ENCODE measurements around the gene WNT5B. TPM values are rescaled to one million over a fixed set of nuclear protein-coding genes. Genes with fewer than 3 reads are reported as not detected.

Gene WNT5B
- total and polyA plus RNA-seq, 2 donors (not counting 3 experiments of a cell fraction or from before 2014, with no cell fraction given), result not detected

DNA sequence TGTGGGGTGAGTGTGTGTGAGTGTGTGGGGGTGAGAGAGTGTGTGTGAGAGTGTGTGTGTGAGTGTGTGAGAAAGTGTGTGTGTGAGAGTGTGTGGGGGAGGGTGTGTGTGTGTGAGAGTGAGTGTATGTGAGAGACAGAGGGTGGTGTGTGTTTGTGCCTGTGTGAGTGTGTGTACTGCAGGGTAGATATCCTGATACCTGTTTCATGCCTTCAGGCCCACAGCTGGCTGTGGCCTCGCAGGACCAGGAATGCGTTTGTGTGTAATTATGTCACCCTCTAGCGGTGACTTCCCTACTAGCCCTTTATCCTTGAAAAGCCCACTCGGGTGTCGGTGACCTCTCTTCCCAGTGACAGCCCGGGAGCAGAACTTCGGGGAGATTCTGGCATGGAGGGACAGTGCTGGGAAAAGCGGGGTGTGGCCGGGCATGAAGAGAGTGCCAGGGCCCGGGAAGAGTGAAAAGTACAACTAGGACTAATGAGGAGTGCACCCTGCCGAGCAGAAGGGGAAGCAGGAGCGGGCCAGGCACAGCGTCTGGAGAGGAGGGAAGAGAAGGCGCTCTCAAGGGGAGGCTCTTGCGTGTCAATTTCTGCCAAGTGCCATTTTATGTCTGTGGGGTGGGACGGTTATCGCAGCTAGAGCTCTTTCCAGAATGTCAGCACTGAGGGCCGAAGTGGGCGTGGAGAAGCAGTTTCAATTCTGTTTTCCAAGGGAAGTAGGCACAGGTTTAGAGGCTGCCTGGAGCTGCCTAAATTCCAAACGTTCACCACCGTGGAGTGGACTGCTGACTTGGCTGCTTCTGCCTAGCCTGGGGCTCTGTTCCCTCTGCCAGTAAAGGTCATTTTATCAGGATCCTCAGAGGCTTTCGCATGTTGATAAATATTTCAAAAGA lies 23.7 kb upstream of the WNT5B start:
- peak; percentile 81 for DNase-seq (ENCODE audit: low read depth, low spot score)
- intact Hi-C loops (cut with micrococcal nuclease), result loop anchor here (1.0 kb wide), 1 partner anchor 11 kb away; the partner anchor contains the start of gene FBXL14

More for the DNA sequence above, 23.7 kb upstream of the WNT5B start:
- H3K79me2 ChIP-seq (ENCODE audit: control insufficient read depth, insufficient read depth, low read length), result no peaks in the 10 kb centered on the region
- ChIA-PET CTCF (interaction anchor here (0.7 to 2.2 kb wide), 16 partner anchors 10 to 1163 kb away, joined by 3 to 41 read pairs (median 4); partner anchors contain the start of genes FBXL14 and RAD52), POLR2A (interaction anchor here (1.2 kb wide), 1 partner anchor 487 kb away, joined by 3 read pairs; no protein-coding TSS in a partner anchor)
- H2AFZ ChIP-seq (ENCODE audit: low read depth, low read length), result peak overlapping the region; percentile 73
- dilution Hi-C loops (cut with MboI; ENCODE audit: extremely low pct_ligation_motif_present, low sequenced_read_pairs), result no loop called here
- H3K4me2 ChIP-seq (ENCODE audit: insufficient read depth, low read length), result peak overlapping the region; percentile 76
- no peaks in the 10 kb centered on the region for H3K27me3 ChIP-seq (ENCODE audit: control insufficient read depth in 2 of 2, insufficient read depth in 2 of 2, low read length in 2 of 2)
- H3K36me3 ChIP-seq (ENCODE audit: control insufficient read depth in 2 of 2, extremely low read depth in 1 of 2, insufficient read depth in 2 of 2, low read length in 2 of 2), result no peaks in the 10 kb centered on the region
- no TSS peak for BruUV-seq (replicated peaks)
- FAIRE-seq, result peak; percentile 90
- H3K9ac ChIP-seq (replicated peaks; ENCODE audit: extremely low read depth, insufficient read depth, low read length), result peak overlapping the region; percentile 27
- H3K27ac ChIP-seq (ENCODE audit: insufficient read depth, low read depth, low read length), result peak overlapping the region; percentile 39
- no peaks in the 10 kb centered on the region for H3K9me3 ChIP-seq (replicated peaks; ENCODE audit: control insufficient read depth, insufficient read depth, low read length)
- H3K9me1 ChIP-seq (replicated peaks; ENCODE audit: control insufficient read depth, extremely low read depth, insufficient read depth, low read length), result no peaks in the 10 kb centered on the region
- no peaks in the 10 kb centered on the region for H4K20me1 ChIP-seq (replicated peaks; ENCODE audit: control insufficient read depth, extremely low read depth, insufficient read depth, low read length)
- H3K4me1 ChIP-seq (ENCODE audit: control insufficient read depth, extremely low read depth, insufficient read depth, low read length), result peaks cover 9% of the 10 kb centered on the region
- H3K4me3 ChIP-seq (replicated peaks in 1 of 3; ENCODE audit: insufficient read depth in 1 of 3, low read depth in 1 of 3, low read length in 3 of 3), result peak overlapping the region in 2 of 3 experiments; percentile 27 to 28
- TF ChIP-seq, protein P1, sequence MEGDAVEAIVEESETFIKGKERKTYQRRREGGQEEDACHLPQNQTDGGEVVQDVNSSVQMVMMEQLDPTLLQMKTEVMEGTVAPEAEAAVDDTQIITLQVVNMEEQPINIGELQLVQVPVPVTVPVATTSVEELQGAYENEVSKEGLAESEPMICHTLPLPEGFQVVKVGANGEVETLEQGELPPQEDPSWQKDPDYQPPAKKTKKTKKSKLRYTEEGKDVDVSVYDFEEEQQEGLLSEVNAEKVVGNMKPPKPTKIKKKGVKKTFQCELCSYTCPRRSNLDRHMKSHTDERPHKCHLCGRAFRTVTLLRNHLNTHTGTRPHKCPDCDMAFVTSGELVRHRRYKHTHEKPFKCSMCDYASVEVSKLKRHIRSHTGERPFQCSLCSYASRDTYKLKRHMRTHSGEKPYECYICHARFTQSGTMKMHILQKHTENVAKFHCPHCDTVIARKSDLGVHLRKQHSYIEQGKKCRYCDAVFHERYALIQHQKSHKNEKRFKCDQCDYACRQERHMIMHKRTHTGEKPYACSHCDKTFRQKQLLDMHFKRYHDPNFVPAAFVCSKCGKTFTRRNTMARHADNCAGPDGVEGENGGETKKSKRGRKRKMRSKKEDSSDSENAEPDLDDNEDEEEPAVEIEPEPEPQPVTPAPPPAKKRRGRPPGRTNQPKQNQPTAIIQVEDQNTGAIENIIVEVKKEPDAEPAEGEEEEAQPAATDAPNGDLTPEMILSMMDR (IDR thresholded peaks at IDR 0.05; ENCODE audit: extremely low read depth in 1 of 2, insufficient read depth in 1 of 2, low read depth in 1 of 2, low read length in 2 of 2), result peak; percentile 73 to 85
- TF ChIP-seq JUN (IDR thresholded peaks at IDR 0.05; ENCODE audit: borderline replicate concordance, insufficient read depth, insufficient read length, low read depth), result no peak
